ENCODE results near the gene UBALD1.

The UBALD1 gene

GRCh38 chr16:4613636-4614570 lies 785 bp downstream of the UBALD1 start:
- DNase-seq, result no peak

- DNase-seq, result no peak
Observed at GRCh38 chr16:4612977-4613635, 1.6 kb downstream of the UBALD1 start.

GRCh38 chr16:4612474-4612931 lies 2.2 kb downstream of the UBALD1 start:
- DNase-seq, result no peak

- DNase-seq, result no peak
Observed at GRCh38 chr16:4611337-4612021, 3.2 kb downstream of the UBALD1 start.

- DNase-seq, result no peak
Observed at GRCh38 chr16:4610011-4611005, 4.4 kb downstream of the UBALD1 start.

- no peak for DNase-seq
Observed at GRCh38 chr16:4609200-4610010, 5.3 kb downstream of the UBALD1 start.

GRCh38 chr16:4608704-4608980 lies 6.0 kb downstream of the UBALD1 start:
- no peak for DNase-seq

GRCh38 chr16:4607841-4608703 lies 6.6 kb downstream of the UBALD1 start:
- no peak for DNase-seq

- no peak for DNase-seq
Observed at GRCh38 chr16:4606354-4606753, 8.3 kb downstream of the UBALD1 start.

GRCh38 chr16:4604401-4604800 lies 10.3 kb downstream of the UBALD1 start:
- DNase-seq, result no peak

- no peak for DNase-seq
Observed at GRCh38 chr16:4603624-4604170, 11.0 kb downstream of the UBALD1 start.

GRCh38 chr16:4602331-4602730 lies 12.4 kb downstream of the UBALD1 start:
- no peak for DNase-seq

GRCh38 chr16:4601864-4602186 lies 12.9 kb downstream of the UBALD1 start:
- DNase-seq, result no peak

- DNase-seq, result peak; percentile 33
Observed at GRCh38 chr16:4601036-4601863, 13.4 kb downstream of the UBALD1 start.

GRCh38 chr16:4599545-4599944 lies 15.1 kb downstream of the UBALD1 start:
- DNase-seq, result no peak

- no peak for DNase-seq
Observed at GRCh38 chr16:4599037-4599436, 15.7 kb downstream of the UBALD1 start.

- no peak for DNase-seq
Observed at GRCh38 chr16:4597174-4597573, 17.5 kb downstream of the UBALD1 start.

GRCh38 chr16:4594433-4595410 lies 20.0 kb downstream of the UBALD1 start:
- no peak for DNase-seq
